ENCODE results near the gene TSPEAR.

Gene TSPEAR

DNA sequence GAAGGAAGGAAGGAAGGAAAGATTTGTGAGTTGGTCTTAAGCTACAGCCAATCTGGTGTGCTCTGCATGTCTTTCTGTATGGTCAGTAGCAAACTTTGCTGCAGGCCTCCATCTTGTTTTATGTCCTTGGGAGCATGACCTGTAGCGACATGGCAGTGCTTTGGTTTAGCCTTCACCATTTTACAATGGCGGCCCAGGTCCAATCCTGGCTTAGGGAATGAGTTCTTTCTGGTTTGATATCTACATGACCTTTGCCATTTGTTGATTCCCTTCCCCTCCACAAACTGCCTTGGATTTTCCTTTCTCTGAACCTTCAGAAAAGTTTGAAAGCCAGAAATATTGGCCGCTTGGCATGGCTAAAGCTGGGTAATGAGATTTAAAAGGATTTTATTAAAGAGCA lies 30.5 kb upstream of the TSPEAR start:
- Histone ChIP-seq H3K4me1 (ENCODE audit: control insufficient read depth in 5 of 5, insufficient read depth in 5 of 5, low read length in 5 of 5) (peaks cover 0 to 4% (median 0%) of the 10 kb centered on the region in 5 donors), H3K4me3 (ENCODE audit: low read depth in 1 of 5, low read length in 5 of 5) (no peak overlapping the region)

GRCh38 chr21:44740742-44741141 lies 29.4 kb upstream of the TSPEAR start:
- Histone ChIP-seq H3K9me3 (ENCODE audit: control insufficient read depth in 5 of 5, low read length in 5 of 5) (peaks cover 14 to 37% (median 28%) of the 10 kb centered on the region in 5 donors), H3K4me3 (ENCODE audit: low read depth in 1 of 5, low read length in 5 of 5) (no peak overlapping the region), H3K36me3 (ENCODE audit: control insufficient read depth in 5 of 5, insufficient read depth in 5 of 5, low read length in 5 of 5) (no peaks in the 10 kb centered on the region), H3K27ac (ENCODE audit: low read depth, low read length) (no peak overlapping the region), H3K27me3 (ENCODE audit: control insufficient read depth in 5 of 5, insufficient read depth in 4 of 5, low read length in 5 of 5) (no peaks in the 10 kb centered on the region), H3K4me1 (ENCODE audit: control insufficient read depth in 5 of 5, insufficient read depth in 5 of 5, low read length in 5 of 5) (peaks cover 0 to 4% (median 0%) of the 10 kb centered on the region in 5 donors), H3K9ac (ENCODE audit: low read length in 5 of 5) (no peak overlapping the region)

More for the DNA sequence above, 30.5 kb upstream of the TSPEAR start:
- H3K27ac ChIP-seq (ENCODE audit: low read depth, low read length): no peak overlapping the region
- no peaks in the 10 kb centered on the region for H3K36me3 ChIP-seq (ENCODE audit: control insufficient read depth in 5 of 5, insufficient read depth in 5 of 5, low read length in 5 of 5)
- H3K9me3 ChIP-seq (ENCODE audit: control insufficient read depth in 5 of 5, low read length in 5 of 5): peaks cover 14 to 30% (median 26%) of the 10 kb centered on the region in 5 donors
- H3K9ac ChIP-seq (ENCODE audit: low read length in 5 of 5): no peak overlapping the region
- H3K27me3 ChIP-seq (ENCODE audit: control insufficient read depth in 5 of 5, insufficient read depth in 4 of 5, low read length in 5 of 5): no peaks in the 10 kb centered on the region

GRCh38 chr21:44739316-44739715 lies 27.9 kb upstream of the TSPEAR start:
- Histone ChIP-seq H3K27me3 (ENCODE audit: control insufficient read depth in 5 of 5, insufficient read depth in 4 of 5, low read length in 5 of 5) (no peaks in the 10 kb centered on the region), H3K4me3 (ENCODE audit: low read depth in 1 of 5, low read length in 5 of 5) (no peak overlapping the region), H3K9me3 (ENCODE audit: control insufficient read depth in 5 of 5, low read length in 5 of 5) (peaks cover 14 to 37% (median 28%) of the 10 kb centered on the region in 5 donors), H3K27ac (ENCODE audit: low read depth, low read length) (no peak overlapping the region), H3K36me3 (ENCODE audit: control insufficient read depth in 5 of 5, insufficient read depth in 5 of 5, low read length in 5 of 5) (no peaks in the 10 kb centered on the region), H3K9ac (ENCODE audit: low read length in 5 of 5) (no peak overlapping the region), H3K4me1 (ENCODE audit: control insufficient read depth in 5 of 5, insufficient read depth in 5 of 5, low read length in 5 of 5) (peaks cover 0 to 4% (median under 1%) of the 10 kb centered on the region in 5 donors)

DNA sequence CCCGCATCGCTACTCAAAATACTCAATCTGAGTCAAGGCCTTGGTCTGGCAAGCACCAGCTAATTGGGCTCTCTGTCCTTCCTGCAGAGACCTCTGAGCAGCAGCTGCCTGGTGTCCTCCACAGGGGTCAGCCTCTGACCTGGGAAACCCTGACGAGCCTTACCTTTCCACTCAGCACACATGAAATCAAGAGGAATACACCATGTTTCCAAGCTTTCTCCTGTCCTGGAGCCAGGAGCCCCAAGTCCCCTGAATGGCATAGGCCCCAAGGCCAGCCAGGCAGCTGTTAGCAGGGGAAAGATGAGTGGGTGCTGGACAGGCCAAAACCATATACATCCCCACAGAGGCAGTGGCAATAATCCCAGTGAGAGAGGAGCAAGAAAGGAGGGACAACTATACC lies 27.2 kb upstream of the TSPEAR start:
- Histone ChIP-seq H3K9ac (ENCODE audit: low read length in 5 of 5) (no peak overlapping the region), H3K9me3 (ENCODE audit: control insufficient read depth in 5 of 5, low read length in 5 of 5) (peaks cover 14 to 37% (median 28%) of the 10 kb centered on the region in 5 donors)

DNA sequence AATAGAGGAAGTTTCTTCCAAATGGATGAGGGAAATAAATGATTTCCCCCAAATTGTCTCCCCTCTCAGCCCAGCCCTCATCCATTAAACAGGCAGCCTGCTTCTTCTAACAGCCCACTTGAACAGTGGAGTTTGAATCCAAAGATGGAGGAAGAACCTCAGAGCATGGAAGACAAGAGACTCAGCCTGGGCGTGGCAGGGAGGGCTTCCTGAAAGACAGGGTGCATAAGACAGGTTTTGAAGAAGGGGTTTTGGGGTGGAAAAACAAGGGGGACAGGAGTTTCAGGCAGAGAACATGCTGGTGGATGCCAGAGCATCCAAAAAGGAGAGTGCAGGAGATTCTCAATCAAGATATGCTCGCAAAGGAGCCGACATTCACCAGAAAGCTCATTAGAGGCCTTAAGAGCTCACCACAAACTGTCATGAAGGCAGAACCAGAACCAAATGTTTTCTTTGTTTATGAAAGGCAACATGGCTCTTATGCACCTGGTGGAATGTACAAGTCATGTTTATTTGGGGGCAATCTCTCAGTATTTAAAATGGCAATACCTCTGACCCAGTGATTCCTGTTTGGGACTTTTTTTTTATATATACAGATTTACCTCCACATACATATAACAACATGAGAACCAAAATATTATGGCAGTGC lies 26.5 kb upstream of the TSPEAR start:
- Histone ChIP-seq H3K4me1 (ENCODE audit: control insufficient read depth in 5 of 5, insufficient read depth in 5 of 5, low read length in 5 of 5) (peaks cover 0 to 17% (median 10%) of the 10 kb centered on the region in 5 donors), H3K9me3 (ENCODE audit: control insufficient read depth in 5 of 5, low read length in 5 of 5) (peaks cover 14 to 37% (median 28%) of the 10 kb centered on the region in 5 donors), H3K4me3 (ENCODE audit: low read depth in 1 of 5, low read length in 5 of 5) (peak overlapping the region in 2 of 5 donors; percentile 9 to 44), H3K36me3 (ENCODE audit: control insufficient read depth in 5 of 5, insufficient read depth in 5 of 5, low read length in 5 of 5) (no peaks in the 10 kb centered on the region), H3K27me3 (ENCODE audit: control insufficient read depth in 5 of 5, insufficient read depth in 4 of 5, low read length in 5 of 5) (no peaks in the 10 kb centered on the region), H3K27ac (ENCODE audit: low read depth, low read length) (no peak overlapping the region), H3K9ac (ENCODE audit: low read length in 5 of 5) (no peak overlapping the region)

More for the DNA sequence above, 27.2 kb upstream of the TSPEAR start:
- Histone ChIP-seq H3K4me1 (ENCODE audit: control insufficient read depth in 5 of 5, insufficient read depth in 5 of 5, low read length in 5 of 5) (peaks cover 0 to 11% (median 8%) of the 10 kb centered on the region in 5 donors), H3K36me3 (ENCODE audit: control insufficient read depth in 5 of 5, insufficient read depth in 5 of 5, low read length in 5 of 5) (no peaks in the 10 kb centered on the region), H3K27ac (ENCODE audit: low read depth, low read length) (no peak overlapping the region), H3K27me3 (ENCODE audit: control insufficient read depth in 5 of 5, insufficient read depth in 4 of 5, low read length in 5 of 5) (no peaks in the 10 kb centered on the region), H3K4me3 (ENCODE audit: low read depth in 1 of 5, low read length in 5 of 5) (peak overlapping the region in 2 of 5 donors; percentile 26 to 44)

DNA sequence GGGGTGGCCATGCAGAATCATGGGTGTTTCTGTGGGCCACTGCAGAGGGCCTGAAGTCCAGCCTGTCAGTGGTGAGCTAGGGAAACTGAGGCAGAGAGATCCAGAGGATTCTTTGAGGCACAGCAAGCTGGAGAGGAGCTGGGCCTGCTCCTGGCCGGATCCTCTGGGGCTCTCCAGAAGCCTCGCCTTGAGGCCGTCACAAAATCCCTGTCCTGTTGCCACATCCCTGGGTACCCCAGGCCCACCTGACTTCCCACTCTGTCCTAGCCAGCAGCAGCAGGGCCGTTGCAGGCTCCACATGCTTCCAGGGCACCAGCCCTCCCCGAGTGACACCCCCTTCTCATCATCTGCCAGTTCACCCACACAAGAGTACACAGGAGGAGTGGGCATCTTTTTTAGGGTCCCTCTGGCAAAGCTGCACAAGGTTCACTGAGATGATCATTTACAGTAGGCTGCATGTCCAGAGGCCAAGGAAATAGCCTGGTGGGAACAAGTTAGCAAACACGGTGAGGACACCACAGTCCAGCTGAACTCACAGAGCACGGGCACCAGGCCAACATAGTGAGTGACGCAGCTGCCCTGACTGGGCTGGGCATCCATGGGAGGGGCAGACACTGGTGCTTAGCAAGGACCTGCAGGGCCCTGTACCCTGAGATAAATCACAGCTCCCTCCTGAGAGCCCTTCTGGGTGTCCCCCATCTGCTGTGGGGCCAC lies 25.1 kb upstream of the TSPEAR start:
- Histone ChIP-seq H3K36me3 (ENCODE audit: control insufficient read depth in 5 of 5, insufficient read depth in 5 of 5, low read length in 5 of 5) (no peaks in the 10 kb centered on the region), H3K27ac (ENCODE audit: low read depth, low read length) (no peak overlapping the region), H3K9me3 (ENCODE audit: control insufficient read depth in 5 of 5, low read length in 5 of 5) (peaks cover 14 to 37% (median 28%) of the 10 kb centered on the region in 5 donors), H3K27me3 (ENCODE audit: control insufficient read depth in 5 of 5, insufficient read depth in 4 of 5, low read length in 5 of 5) (no peaks in the 10 kb centered on the region), H3K4me1 (ENCODE audit: control insufficient read depth in 5 of 5, insufficient read depth in 5 of 5, low read length in 5 of 5) (peaks cover 0 to 21% (median 8%) of the 10 kb centered on the region in 5 donors), H3K4me3 (ENCODE audit: low read depth in 1 of 5, low read length in 5 of 5) (no peak overlapping the region), H3K9ac (ENCODE audit: low read length in 5 of 5) (no peak overlapping the region)

GRCh38 chr21:44735821-44736220 lies 24.4 kb upstream of the TSPEAR start:
- peaks cover 14 to 37% (median 28%) of the 10 kb centered on the region in 5 donors for H3K9me3 ChIP-seq (ENCODE audit: control insufficient read depth in 5 of 5, low read length in 5 of 5)
- H3K9ac ChIP-seq (ENCODE audit: low read length in 5 of 5): no peak overlapping the region
- H3K27me3 ChIP-seq (ENCODE audit: control insufficient read depth in 5 of 5, insufficient read depth in 4 of 5, low read length in 5 of 5): peaks cover 0 to 1% (median 0%) of the 10 kb centered on the region in 5 donors

DNA sequence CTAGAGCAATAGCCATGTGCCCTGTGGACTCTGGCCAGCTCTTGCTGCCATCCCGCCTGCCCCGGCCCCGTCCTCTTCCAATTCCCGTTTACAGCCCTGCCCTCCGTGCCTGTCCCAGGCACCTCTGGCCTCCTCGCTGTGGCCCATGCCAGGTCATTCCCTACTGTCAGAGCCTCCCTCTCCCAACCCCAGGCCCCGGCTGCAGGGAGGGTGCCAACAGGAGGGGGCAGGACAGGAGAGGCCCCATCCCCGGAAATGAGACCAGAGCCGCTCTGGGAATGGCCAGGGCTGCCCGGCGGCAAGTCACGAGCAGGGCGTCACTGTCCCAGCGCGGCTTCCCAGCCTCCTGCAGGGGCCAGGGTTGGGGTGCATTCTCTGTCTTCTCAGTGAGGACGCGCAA lies 23.5 kb upstream of the TSPEAR start:
- Histone ChIP-seq H3K4me1 (ENCODE audit: control insufficient read depth in 5 of 5, insufficient read depth in 5 of 5, low read length in 5 of 5) (peaks cover 0 to 21% (median 8%) of the 10 kb centered on the region in 5 donors), H3K27ac (ENCODE audit: low read depth, low read length) (no peak overlapping the region), H3K9me3 (ENCODE audit: control insufficient read depth in 5 of 5, low read length in 5 of 5) (peaks cover 14 to 36% (median 28%) of the 10 kb centered on the region in 5 donors), H3K36me3 (ENCODE audit: control insufficient read depth in 5 of 5, insufficient read depth in 5 of 5, low read length in 5 of 5) (no peaks in the 10 kb centered on the region), H3K4me3 (ENCODE audit: low read depth in 1 of 5, low read length in 5 of 5) (no peak overlapping the region), H3K9ac (ENCODE audit: low read length in 5 of 5) (no peak overlapping the region), H3K27me3 (ENCODE audit: control insufficient read depth in 5 of 5, insufficient read depth in 4 of 5, low read length in 5 of 5) (peaks cover 0 to 3% (median 0%) of the 10 kb centered on the region in 5 donors)

More at GRCh38 chr21:44735821-44736220, 24.4 kb upstream of the TSPEAR start:
- Histone ChIP-seq H3K27ac (ENCODE audit: low read depth, low read length) (no peak overlapping the region), H3K4me3 (ENCODE audit: low read depth in 1 of 5, low read length in 5 of 5) (no peak overlapping the region), H3K36me3 (ENCODE audit: control insufficient read depth in 5 of 5, insufficient read depth in 5 of 5, low read length in 5 of 5) (no peaks in the 10 kb centered on the region), H3K4me1 (ENCODE audit: control insufficient read depth in 5 of 5, insufficient read depth in 5 of 5, low read length in 5 of 5) (peaks cover 0 to 21% (median 8%) of the 10 kb centered on the region in 5 donors)

GRCh38 chr21:44734026-44734745 lies 22.8 kb upstream of the TSPEAR start:
- H3K27ac ChIP-seq (ENCODE audit: low read depth, low read length): no peak overlapping the region
- H3K4me3 ChIP-seq (ENCODE audit: low read depth in 1 of 5, low read length in 5 of 5): peak overlapping the region in 1 of 5 donors; percentile 5
- H3K9me3 ChIP-seq (ENCODE audit: control insufficient read depth in 5 of 5, low read length in 5 of 5): peaks cover 14 to 30% (median 25%) of the 10 kb centered on the region in 5 donors
- no peak overlapping the region for H3K9ac ChIP-seq (ENCODE audit: low read length in 5 of 5)
- H3K27me3 ChIP-seq (ENCODE audit: control insufficient read depth in 5 of 5, insufficient read depth in 4 of 5, low read length in 5 of 5): peaks cover 0 to 3% (median 0%) of the 10 kb centered on the region in 5 donors
- peaks cover 0 to 21% (median 8%) of the 10 kb centered on the region in 5 donors for H3K4me1 ChIP-seq (ENCODE audit: control insufficient read depth in 5 of 5, insufficient read depth in 5 of 5, low read length in 5 of 5)
- no peaks in the 10 kb centered on the region for H3K36me3 ChIP-seq (ENCODE audit: control insufficient read depth in 5 of 5, insufficient read depth in 5 of 5, low read length in 5 of 5)

Data from subcutaneous abdominal adipose tissue (tissue), 5 donors.